LHCN-M2 (cell line): ENCODE measurements around the gene PDE9A. TPM values are rescaled to one million over a fixed set of nuclear protein-coding genes. Genes with fewer than 3 reads are reported as not detected.
A peak's percentile ranks its signal among the peaks of the same experiment; 100 is the strongest.
"Not testable (repeated sequence)": the region's sequence is repeated elsewhere in the genome, so short reads cannot be mapped to it uniquely, and the experiment has no call there.

Source experiments
- DNase-seq: peaks from one replicate; pipeline ENCODE4 v3.0.0-alpha.2; 2012; ENCODE audit warnings: low read depth
- total RNA-seq: library from RNA; depleted of rRNA; stranded (reverse); fragments of >200 nt; gene quantifications from 2 replicates; pipeline ENCODE4 v1.2.3, GENCODE V29; 2014

PDE9A gene
- total RNA-seq, 1 experiment from 2014 or later = not detected

DNA sequence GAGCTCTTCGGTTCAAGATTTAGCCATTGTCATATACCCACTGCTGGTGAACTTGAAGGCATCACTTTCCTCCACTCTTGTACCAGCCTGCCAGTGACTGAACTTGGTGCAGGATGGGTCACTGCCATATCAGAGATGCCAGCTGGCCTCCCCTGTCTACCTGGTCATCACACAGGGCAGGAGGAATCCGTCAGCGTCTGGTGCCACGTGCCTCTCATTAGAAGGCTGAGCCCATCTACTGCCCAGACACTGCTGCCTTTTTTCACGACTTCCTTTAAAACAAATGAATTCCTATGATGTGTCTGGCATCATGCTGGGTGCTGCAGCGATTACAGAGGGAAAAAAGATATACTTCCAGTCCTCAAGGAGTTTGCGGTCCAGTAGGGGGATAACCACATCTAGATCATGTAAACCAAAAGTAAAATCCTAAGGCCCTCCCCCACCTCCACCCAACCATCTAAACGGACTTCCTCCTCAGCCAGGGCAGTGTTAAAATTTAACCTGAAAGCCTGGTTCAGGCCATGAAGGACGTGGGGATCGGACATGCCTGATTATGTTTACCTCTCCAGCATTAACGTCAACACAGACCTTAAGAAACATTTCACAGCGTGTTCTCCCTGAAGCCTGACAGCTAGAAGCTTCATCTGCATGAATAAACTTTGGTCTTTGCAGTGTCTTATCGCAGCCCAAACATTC lies 29.2 kb upstream of the PDE9A start:
- DNase-seq = no peak

DNA sequence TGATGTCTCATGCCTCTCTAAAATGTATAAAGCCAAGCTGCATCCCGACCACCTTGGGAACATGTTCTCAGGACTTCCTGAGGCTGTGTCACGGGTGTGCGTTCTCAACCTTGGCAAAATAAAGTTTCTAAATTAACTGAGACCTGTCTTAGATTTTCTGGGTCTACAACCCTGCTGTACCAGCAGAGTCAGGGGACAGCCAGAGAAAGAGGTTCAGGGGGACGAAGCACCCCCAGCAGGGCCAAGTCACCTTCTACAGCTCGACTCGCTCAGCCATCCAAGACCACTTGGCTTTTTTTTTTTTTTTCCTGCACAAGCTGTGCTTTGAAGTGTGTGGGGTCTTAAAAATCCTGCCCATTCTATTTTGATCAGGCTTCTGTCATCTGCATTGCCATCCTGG lies 28.5 kb upstream of the PDE9A start:
- DNase-seq = no peak

GRCh38 chr21:42626171-42626570 lies 27.2 kb upstream of the PDE9A start:
- DNase-seq = no peak

DNA sequence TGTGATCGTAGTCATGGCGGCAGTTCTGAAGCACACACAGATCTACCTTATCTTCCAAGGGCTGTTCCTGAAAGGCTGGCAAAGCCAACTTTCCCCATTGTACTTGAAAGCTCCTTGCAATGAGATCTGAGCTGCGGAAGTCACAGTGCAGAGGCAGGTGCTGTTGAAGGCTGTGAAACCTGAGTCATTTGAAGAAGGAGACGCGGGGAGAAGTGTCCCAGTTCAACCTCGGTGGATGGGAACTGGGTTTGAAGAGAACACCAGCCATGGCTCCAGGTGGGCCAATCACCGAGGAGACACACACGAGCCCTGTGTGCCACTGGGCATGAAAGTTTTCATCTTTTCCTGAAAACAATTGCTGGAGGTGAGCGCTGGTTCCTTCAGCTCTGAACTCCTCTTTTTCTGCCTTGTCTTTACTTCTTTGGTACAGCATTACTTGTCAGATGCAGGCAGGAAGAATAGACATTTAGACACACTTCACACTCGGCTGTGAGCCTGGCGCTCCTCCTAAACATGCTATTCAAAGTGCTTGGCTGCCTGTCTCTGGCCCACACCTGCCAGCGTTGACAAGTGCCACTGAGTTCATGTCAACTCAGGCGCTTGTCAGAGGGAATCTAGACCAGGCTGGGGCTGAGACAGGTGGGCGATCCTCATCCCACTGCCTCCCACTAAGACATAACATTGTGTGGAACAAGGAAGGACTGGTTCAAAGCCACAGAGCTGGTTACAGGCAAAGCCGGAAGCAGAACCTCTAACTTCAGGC lies 25.7 kb upstream of the PDE9A start:
- no peak for DNase-seq

DNA sequence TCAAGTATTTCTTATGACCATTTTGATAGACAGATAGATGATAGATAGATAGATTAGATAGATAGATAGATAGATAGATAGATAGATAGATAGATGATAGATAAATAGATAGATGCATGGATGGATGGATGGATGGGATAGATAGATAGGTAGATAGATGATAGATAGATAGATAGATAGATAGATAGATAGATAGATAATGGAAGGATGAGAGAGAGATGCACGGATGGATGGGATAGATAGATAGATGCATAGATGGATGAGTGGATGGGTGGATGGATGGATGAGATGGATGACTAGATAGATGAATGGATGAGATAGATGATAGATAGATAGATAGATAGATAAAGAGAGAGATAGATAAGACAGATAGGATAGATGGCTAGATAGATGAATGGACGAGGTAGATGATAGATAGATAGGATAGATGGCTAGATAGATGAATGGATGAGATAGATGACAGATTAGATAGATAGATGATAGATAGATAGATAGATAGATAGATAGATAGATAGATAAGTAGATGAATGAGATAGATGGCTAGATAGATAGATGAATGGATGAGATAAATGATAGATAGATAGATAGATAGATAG lies 24.9 kb upstream of the PDE9A start:
- not testable (repeated sequence) for DNase-seq

DNA sequence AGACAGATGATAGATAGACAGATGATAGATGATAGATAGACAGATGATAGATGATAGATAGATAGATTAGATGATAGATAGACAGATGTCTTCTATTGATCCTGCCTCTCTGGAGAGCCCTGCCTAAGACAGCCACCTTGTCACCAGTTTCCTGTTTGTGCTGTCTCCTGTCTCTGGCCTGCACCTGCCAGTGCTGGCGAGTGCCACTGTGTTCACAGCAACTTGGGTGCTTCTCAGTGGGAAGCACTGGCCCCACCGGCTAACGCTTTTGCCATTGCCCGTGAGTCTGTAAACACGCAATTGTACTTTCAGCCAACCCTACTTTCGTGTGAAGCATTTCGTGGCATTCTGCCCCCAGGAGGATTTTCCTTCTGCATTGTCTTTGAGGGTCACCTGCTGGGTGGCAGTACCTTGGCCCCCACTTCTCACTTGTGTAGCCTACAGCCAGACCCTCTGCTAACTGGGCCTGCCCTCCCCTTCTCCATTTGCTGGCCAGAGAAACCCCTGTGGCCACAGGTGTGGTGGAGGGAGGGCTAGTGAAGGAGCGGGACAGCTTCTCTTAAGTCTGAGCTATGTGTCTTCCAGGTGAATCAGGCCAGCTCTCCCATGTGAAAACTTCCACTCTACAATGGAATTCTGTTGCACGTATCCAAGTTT lies 23.4 kb upstream of the PDE9A start:
- DNase-seq = no peak

DNA sequence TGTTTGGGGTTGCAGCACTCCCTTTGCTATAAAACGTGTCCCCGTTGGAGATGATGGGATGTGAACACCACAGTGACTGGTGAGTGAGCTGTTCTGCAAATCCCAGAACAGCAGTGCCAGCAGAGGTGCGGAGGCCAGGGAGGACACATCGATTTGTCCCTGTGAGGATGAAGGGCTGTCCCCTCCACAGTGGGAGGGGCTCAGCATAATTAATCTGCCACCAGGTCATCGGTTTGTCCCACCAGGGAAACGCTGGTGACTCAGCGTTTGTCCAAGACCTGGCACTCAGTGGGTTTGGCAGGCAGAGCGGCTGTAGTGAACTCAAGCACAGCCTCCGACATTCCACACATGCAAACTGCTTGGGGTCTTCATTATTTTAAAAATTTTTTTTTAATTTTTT lies 22.8 kb upstream of the PDE9A start:
- no peak for DNase-seq

GRCh38 chr21:42631142-42631541 lies 22.3 kb upstream of the PDE9A start:
- no peak for DNase-seq

DNA sequence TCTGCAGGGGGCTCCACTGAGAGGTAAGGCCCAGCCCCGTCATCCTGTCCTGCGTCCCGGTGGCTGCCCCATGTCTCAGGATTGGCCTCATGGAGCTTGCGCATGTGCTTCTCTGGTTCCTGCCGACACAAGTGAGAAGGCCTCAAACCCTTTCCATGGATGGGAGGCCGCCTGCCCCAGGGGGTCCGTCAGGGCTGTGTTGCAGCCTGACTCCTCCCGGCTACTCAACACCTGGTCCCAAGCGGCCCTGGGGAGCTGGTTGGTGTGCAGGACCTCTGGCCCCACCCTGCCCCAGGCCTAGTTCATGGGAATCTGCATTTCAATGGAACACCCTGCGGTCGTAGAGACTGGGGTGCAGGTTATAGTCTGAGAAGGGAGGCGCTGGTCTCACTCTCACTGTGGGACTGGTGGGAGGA lies 21.1 kb upstream of the PDE9A start:
- no peak for DNase-seq

GRCh38 chr21:42632771-42633690 lies 20.4 kb upstream of the PDE9A start:
- DNase-seq = no peak

DNA sequence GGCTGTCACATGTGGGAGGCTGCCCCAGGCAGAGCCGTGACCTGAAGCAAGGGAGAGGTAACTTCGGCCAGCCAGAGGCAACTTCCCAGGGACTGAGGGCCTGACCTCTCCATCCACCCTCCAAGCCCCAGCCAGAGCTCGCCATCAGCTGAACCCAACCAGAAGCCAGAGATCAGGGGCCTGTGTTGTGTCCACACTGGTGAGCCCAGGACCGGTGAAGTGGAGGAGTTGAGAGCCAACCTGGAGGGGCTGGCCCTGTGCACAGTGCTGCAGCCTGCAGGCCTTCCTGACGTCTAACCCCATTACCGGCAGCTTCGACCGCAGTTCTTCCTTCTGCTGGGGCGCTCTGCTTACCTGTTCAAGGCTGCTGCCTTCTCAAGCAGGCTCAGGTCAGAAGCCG lies 19.6 kb upstream of the PDE9A start:
- DNase-seq = no peak

- DNase-seq = no peak
These were observed 17.4 kb upstream of the PDE9A start for GRCh38 chr21:42635848-42636519.

DNA sequence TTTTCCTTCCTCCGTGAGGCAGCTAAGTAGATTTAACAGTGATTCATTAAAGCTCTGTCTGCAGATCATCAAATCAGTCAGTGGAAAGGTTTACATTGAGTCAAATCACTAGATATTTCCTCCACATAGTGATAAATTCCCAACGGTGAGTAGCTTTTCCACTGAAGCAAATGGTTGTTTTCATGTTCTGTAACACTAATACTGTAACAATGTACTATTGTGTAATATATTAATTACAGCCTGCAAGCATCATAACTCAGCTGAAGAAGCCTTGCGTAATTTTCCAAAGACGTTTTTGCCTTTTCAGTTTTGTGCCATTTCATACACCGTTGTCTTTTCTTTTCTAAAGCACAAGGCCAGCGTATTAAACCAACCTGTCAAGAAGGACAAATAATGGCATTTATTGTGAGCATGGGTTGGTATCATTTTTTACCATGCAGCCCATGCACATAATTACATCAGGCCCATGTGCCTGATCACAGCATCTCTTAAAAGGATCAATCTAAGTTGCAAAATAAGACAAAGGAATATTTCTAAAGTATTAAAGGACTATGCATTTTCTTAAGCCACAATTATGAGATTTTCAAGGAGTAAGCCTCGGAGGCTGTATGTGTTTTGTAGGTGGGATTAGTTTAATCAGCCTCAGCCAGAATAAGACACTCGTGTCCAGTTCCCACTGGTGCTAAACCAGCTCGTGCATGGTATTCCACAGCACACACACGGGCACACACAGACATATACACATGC lies 16.7 kb upstream of the PDE9A start:
- DNase-seq = peak; percentile 38

- no peak for DNase-seq
These were observed 16.0 kb upstream of the PDE9A start for GRCh38 chr21:42637267-42638041.

GRCh38 chr21:42638266-42638863 lies 15.1 kb upstream of the PDE9A start:
- no peak for DNase-seq

- DNase-seq = no peak
These were observed 13.7 kb upstream of the PDE9A start for GRCh38 chr21:42639646-42640152.

DNA sequence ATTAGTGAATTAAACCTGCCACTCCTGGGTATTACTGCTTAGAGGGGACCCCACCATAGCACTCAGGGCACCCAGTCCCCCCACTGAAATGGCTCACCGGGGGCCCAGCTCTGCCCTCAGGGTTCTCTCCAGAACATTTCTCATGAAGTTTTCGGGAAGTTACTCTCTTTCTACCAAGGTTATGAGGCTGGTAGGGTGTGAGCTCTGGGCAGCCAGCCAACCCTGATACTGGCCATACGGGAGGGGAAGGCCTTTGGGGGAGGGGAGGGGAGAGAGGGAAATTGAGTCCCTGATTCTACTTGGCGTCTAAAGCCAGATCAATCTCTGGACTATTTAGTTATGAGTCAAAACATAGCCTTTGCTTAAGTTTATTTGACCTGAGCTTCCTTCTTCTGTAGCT lies 12.9 kb upstream of the PDE9A start:
- DNase-seq = no peak
